Measurements from ENCODE around the gene BEST2. TPM values are rescaled to one million over a fixed set of nuclear protein-coding genes. Genes with fewer than 3 reads are reported as not detected.

Gene BEST2
- total and polyA plus RNA-seq, 5 experiments from 2014 or later, result not detected

DNA sequence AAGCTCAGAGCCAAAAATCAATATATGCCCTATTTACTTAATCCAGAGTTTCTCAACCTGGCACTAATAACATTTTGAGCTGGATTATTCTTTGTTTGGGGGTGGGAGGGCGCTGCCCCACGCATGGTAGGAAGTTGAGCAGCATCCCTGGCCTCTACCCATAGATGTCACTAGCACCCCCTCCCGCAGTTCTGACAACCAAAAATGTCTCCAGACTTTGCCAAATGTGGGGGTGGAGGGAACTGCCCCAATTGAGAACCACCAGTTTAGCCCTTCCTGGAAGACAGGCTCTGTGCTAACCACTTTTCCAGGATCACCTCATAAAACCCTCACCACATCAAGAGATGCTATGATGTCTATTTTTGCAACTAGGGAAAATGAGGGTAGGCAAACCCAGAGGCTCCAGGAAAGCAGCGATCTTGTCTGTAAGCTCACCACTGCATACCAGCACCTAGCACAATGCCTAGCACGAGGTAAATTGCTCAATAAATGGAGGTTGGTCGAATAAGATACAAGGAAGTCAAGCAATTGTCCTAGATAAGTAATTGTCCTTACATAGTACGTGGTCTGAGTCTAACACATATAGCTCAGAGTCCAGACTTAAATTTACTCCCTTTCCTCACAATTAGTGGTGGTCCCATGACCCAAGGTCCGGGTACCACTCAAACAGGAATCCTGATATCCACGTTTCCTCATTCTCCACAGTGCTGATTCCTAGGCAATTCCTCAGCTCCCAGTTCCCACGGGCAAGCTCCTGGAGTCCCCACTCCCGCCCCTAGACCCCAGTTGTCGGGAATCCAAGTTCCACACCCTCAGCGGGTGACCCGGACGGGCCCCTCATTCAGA lies 18.0 kb upstream of the BEST2 start:
- H3K27ac Mint-ChIP-seq, result peak overlapping the region; percentile 79 to 99 (median 95)
- DNase-seq (peak in 6 of 10 donors; percentile 13 to 51 (median 44)), ATAC-seq (no peak)
- peaks cover 0 to 37% (median 9%) of the 10 kb centered on the region in 3 donors for H3K36me3 Mint-ChIP-seq
- no peaks in the 10 kb centered on the region for H3K9me3 Mint-ChIP-seq
- no peaks in the 10 kb centered on the region for H3K27me3 Mint-ChIP-seq
- peaks cover 24 to 62% (median 53%) of the 10 kb centered on the region in 4 donors for H3K4me1 Mint-ChIP-seq
- POLR2A ChIA-PET, result interaction anchor here (0.5 to 7.9 kb wide), 18 partner anchors 10 to 181 kb away, joined by 3 to 158 read pairs (median 4); partner anchors contain the start of genes DHPS, FBXW9, GCDH and HOOK2
- H3K4me3 Mint-ChIP-seq, result peak overlapping the region; percentile 91 to 97 (median 94)

DNA sequence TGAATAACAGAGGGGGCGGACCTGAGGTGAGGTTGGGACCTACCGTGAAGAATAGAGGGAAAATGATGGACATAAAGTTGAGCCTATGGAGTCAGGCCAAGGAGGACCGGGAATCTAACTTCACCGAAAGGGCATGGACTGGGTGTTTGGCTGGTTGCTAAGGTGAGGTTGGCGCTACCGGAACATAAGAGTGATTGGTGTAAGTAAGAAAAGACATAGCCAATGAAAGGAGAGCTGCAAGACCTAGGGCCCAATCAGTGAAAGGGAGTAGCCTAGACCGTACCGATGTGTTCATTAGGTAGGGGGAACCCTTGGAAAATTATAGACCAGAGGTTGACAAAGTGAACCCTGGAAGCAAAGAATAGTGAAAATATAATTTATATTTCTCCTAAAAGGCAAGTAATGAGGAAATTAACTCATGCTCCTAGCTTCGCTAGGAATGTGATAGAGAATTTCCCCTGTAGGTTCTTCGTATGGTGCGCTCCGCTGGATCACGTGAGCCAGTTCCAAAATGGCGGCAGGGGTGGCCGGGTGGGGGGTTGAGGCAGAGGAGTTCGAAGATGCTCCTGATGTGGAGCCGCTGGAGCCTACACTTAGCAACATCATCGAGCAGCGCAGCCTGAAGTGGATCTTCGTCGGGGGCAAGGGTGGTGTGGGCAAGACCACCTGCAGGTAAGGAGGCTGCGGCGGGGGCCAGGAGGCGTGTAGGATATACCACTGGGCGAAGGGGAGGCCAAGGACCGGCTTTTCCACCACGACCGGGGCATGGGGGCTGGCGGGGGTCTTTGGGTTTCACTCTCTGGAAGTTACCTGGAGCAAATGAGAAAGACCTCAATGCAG lies 14.4 kb upstream of the BEST2 start, which contains the start of gene GET3:
Gene GET3 (plus strand): TSS at position 503 of the 840 bp plus-strand sequence. CDS start 9 bp downstream, at position 512.
- H3K27me3 Mint-ChIP-seq, result no peaks in the 10 kb centered on the region
- peak within 1 kb of the TSS; percentile 96 to 100 (median 99) for H3K4me3 Mint-ChIP-seq
- peaks cover 21 to 46% (median 43%) of the 10 kb centered on the region in 4 donors for H3K4me1 Mint-ChIP-seq
- POLR2A ChIA-PET, result interaction anchor here (0.8 to 7.9 kb wide), 10 partner anchors 8 to 404 kb away, joined by 3 to 158 read pairs (median 4); partner anchors contain the start of genes DHPS, JUNB, RNASEH2A and TNPO2
- H3K9me3 Mint-ChIP-seq, result no peaks in the 10 kb centered on the region
- H3K27ac Mint-ChIP-seq, result peak within 1 kb of the TSS; percentile 93 to 100 (median 98)
- H3K36me3 Mint-ChIP-seq, result peaks cover 0 to 32% (median 3%) of the 10 kb centered on the region in 3 donors
- peak; percentile 83 to 87 for ATAC-seq
- peak; percentile 63 to 92 (median 78) for DNase-seq

DNA sequence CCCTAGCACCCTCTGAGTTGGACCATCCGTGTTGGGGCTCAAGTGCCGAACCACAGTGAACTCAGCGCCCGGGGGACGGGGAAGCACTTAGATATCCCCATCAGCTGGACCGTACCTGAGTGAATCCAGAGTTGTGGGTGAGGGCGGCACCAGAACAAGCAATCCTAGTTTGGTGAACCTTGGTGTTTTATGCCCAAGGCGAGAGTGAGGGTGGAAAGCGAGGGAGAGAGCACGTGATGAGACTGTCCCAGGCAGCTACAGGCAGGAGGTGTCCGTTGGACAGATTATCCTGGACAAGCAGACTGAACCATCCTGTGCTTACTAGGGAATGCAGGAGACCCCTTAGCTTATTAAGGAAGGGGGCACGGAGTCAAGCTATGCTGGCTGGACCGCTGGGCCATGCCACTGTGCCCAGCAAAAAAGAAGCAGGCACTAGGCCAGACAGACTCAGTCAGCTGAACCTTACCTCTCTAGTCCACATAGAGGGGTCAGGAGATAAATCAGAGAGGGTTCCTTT lies 13.7 kb upstream of the BEST2 start:
- peak overlapping the region; percentile 96 to 100 (median 99) for H3K4me3 Mint-ChIP-seq

DNA sequence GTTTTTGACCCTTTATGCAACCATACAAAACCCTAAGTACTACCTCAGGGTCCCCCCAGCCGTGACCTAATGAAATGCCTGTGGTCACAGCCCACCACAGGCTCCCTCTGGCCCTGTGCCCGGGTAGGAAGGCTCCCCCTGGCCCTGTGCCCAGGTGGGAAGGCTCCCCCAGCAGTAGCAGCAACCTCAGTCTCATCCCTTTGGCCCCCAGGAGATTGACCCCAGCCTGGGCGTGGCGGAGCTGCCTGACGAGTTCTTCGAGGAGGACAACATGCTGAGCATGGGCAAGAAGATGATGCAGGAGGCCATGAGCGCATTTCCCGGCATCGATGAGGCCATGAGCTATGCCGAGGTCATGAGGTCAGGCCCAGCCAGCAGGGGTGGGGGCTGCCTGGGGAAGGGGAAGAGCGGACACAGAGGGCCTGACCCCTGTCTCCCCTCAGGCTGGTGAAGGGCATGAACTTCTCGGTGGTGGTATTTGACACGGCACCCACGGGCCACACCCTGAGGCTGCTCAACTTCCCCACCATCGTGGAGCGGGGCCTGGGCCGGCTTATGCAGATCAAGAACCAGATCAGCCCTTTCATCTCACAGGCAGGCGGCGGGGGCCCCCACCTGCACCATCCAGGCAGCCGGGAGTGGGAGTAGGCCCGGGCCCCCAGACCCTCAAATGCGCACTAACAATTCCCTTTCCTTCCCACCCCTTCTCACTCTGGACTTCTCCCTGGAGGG lies 6.3 kb upstream of the BEST2 start:
- Mint-ChIP-seq H3K4me3 (no peak overlapping the region), H3K27me3 (peaks cover 1 to 10% (median 3%) of the 10 kb centered on the region in 5 donors), H3K4me1 (peaks cover 0 to 7% (median 4%) of the 10 kb centered on the region in 4 donors), H3K36me3 (peaks cover 7 to 63% (median 20%) of the 10 kb centered on the region in 3 donors), H3K9me3 (peaks cover 0 to 6% (median 0%) of the 10 kb centered on the region in 9 donors), H3K27ac (peak overlapping the region in 1 of 10 donors; percentile 14)
- ATAC-seq (no peak), DNase-seq (no peak)
- POLR2A ChIA-PET, result interaction anchor here (0.7 kb wide), 1 partner anchor 1603 kb away, joined by 3 read pairs; no protein-coding TSS in a partner anchor

More for the DNA sequence above, 13.7 kb upstream of the BEST2 start:
- Mint-ChIP-seq H3K9me3 (no peaks in the 10 kb centered on the region), H3K27me3 (no peaks in the 10 kb centered on the region), H3K4me1 (peaks cover 22 to 40% (median 36%) of the 10 kb centered on the region in 4 donors), H3K36me3 (peaks cover 0 to 35% (median 3%) of the 10 kb centered on the region in 3 donors), H3K27ac (peak overlapping the region in 9 of 10 donors; percentile 24 to 100 (median 97))
- ATAC-seq (no peak), DNase-seq (no peak)
- POLR2A ChIA-PET, result interaction anchor here (0.6 to 7.9 kb wide), 8 partner anchors 9 to 404 kb away, joined by 3 to 158 read pairs (median 6); partner anchors contain the start of genes DHPS, JUNB, TNPO2 and ZNF563

DNA sequence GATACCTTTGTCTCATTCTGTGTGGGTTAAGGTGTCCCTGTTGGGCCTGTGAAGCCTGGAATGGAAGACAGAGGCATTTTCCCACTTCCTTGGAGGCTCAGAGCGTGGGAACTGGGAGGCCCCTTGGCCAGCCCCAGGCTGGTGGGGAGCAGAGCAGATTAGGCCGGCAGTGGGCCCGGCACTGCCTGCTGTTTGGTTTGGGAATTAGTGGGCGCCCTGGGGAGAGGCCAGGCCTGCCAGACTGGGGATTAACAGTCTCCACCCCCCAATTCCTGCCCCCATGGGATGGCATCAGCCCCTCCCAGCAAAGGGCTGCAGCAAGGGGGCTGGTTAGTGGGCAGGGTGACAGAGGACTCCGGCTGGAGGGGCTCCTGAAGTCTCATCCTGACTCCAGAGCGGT lies 3.1 kb upstream of the BEST2 start:
- POLR2A ChIA-PET, result interaction anchor here (1.2 kb wide), 1 partner anchor 10 kb away, joined by 3 read pairs; no protein-coding TSS in a partner anchor

DNA sequence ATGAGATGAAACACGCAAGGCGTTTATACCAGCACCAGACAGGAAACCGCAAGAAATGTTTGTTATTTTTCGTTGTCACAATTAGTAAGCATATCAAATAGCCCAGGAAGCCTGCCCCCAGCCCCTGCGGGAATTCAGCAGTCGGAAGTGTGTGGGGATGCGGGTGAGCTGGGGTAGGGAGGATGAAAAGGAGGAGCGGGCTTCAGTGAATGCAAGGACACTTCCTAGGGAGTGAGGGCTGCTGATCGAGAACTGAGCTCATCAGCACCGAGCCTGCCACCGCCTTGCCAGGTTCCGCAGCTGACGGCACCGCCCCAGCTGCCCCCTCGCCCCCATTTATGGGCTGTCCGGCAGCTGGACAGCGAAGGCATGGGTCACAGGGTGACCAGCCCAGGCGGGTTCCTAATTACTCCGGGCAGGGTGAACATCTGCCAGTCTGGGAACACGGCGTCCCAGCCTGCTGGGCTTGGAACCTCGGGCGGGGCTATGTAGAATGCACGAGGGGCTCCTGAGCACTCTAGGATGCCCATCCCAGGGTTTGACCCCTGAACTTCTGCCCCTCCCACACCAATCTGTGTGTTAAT lies 1.6 kb upstream of the BEST2 start:
- peaks cover 0 to 6% (median 0%) of the 10 kb centered on the region in 9 donors for H3K9me3 Mint-ChIP-seq
- H3K4me3 Mint-ChIP-seq, result no peak overlapping the region
- no peak for ATAC-seq

More for the DNA sequence above, 3.1 kb upstream of the BEST2 start:
- peaks cover 7 to 42% (median 20%) of the 10 kb centered on the region in 3 donors for H3K36me3 Mint-ChIP-seq
- H3K27ac Mint-ChIP-seq, result no peak overlapping the region
- no peak overlapping the region for H3K4me3 Mint-ChIP-seq
- H3K27me3 Mint-ChIP-seq, result peaks cover 6 to 32% (median 23%) of the 10 kb centered on the region in 5 donors
- no peak for ATAC-seq
- DNase-seq, result no peak
- H3K4me1 Mint-ChIP-seq, result peaks cover 2 to 6% (median 4%) of the 10 kb centered on the region in 4 donors
- H3K9me3 Mint-ChIP-seq, result peaks cover 0 to 6% (median 0%) of the 10 kb centered on the region in 9 donors

DNA sequence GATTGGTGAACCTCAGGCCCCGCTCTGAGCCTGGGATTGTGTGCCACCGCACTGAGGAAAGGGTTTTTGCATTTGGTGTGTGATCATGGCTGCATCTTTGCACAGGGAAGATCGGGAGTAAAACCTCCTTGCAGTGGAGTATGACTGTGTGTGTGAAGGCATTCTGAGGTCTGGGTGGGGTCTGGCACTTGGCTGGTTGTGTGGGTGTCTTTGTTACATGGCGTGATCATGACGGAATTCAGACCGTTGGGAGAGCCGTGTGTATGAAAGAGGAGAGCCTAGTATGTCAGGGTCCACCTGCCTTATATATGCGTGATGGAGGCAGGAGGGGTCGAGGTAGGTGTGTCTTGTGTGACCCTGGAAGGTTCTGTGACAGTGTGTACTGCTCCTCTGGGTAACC lies 740 bp upstream of the BEST2 start:
- POLR2A ChIA-PET, result no interaction called here
- peaks cover 7 to 24% (median 18%) of the 10 kb centered on the region in 3 donors for H3K36me3 Mint-ChIP-seq
- peak overlapping the region in 2 of 10 donors; percentile 5 to 37 for H3K27ac Mint-ChIP-seq
- no peak for DNase-seq
- H3K27me3 Mint-ChIP-seq, result peaks cover 6 to 52% (median 31%) of the 10 kb centered on the region in 5 donors
- ATAC-seq, result no peak
- H3K4me1 Mint-ChIP-seq, result peaks cover 2 to 6% (median 4%) of the 10 kb centered on the region in 4 donors
- no peak overlapping the region for H3K4me3 Mint-ChIP-seq
- H3K9me3 Mint-ChIP-seq, result peaks cover 0 to 6% (median 0%) of the 10 kb centered on the region in 9 donors

More for the DNA sequence above, 1.6 kb upstream of the BEST2 start:
- Mint-ChIP-seq H3K36me3 (peaks cover 7 to 31% (median 20%) of the 10 kb centered on the region in 3 donors), H3K27me3 (peaks cover 6 to 43% (median 25%) of the 10 kb centered on the region in 5 donors), H3K27ac (peak overlapping the region in 2 of 10 donors; percentile 14 to 40), H3K4me1 (peaks cover 2 to 6% (median 4%) of the 10 kb centered on the region in 4 donors)
- DNase-seq, result no peak
- POLR2A ChIA-PET, result no interaction called here

DNA sequence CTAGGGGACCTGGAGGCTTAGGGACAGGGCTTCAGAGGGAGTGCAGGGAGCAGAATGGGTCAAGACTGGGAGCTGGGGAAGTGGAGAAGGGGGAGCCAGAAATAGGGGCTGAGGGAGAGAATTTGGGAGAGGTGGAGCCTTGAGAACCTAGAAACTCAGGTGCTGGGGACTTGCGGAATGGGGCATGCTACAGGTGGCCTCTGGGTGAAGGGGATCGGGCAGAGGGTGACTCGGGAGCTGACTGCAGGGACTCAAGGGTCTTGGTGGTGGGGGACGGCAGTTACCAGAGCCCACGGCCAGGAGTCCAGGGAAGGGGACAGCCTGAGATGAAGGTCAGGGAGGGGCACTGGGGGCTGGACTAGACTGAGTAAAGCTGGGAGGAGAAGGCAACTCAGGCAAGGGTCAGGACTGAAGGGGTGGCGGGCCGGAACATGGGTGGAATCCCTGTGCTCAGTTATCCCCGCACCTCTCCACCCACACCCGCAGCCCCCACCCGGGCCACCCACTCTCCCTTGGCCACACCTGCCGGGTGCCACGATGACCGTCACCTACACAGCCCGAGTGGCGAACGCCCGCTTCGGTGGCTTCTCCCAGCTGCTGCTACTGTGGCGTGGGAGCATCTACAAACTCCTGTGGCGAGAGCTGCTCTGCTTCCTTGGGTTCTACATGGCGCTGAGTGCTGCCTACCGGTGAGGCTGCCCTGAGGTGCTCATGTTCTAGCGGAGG lies 628 bp downstream of the BEST2 start:
- Mint-ChIP-seq H3K27ac (no peak overlapping the region), H3K4me1 (peaks cover 2 to 6% (median 4%) of the 10 kb centered on the region in 4 donors), H3K9me3 (peaks cover 0 to 6% (median 0%) of the 10 kb centered on the region in 9 donors), H3K4me3 (no peak overlapping the region), H3K36me3 (peaks cover 7 to 12% (median 11%) of the 10 kb centered on the region in 3 donors), H3K27me3 (peaks cover 6 to 57% (median 35%) of the 10 kb centered on the region in 5 donors)
- DNase-seq (no peak), ATAC-seq (no peak)
- POLR2A ChIA-PET, result no interaction called here

DNA sequence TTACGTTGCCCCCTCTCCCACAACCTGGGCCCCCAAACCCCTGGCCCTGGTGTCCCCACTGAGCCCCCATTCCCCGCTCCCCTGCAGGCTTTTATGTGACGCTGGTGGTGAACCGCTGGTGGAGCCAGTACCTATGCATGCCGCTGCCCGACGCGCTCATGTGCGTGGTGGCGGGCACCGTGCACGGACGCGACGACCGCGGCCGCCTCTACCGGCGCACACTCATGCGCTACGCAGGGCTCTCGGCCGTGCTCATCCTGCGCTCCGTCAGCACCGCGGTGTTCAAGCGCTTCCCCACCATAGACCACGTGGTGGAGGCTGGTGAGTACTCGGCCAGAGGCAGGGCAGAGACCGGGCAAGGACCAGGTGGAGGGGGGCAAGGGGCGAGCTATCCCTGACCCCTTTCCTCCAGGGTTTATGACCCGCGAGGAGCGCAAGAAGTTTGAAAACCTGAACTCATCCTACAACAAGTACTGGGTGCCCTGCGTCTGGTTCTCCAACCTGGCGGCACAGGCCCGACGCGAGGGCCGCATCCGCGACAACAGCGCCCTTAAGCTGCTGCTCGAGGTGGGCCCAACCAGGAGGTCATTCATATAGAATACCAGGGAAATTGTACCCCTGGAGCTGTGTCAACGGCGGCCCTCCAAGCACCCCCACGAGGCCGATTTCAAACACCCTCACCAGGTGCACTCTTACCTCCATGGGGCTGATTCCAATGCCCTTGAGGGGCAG lies 3.0 kb downstream of the BEST2 start:
- Mint-ChIP-seq H3K36me3 (no peaks in the 10 kb centered on the region), H3K4me3 (no peak overlapping the region), H3K27me3 (peaks cover 6 to 55% (median 35%) of the 10 kb centered on the region in 5 donors), H3K4me1 (peaks cover 4 to 13% (median 5%) of the 10 kb centered on the region in 4 donors), H3K27ac (no peak overlapping the region), H3K9me3 (no peaks in the 10 kb centered on the region)
- ATAC-seq, result no peak
- no peak for DNase-seq
- POLR2A ChIA-PET, result interaction anchor here (0.6 to 1.2 kb wide), 3 partner anchors 11 to 37 kb away, joined by 3 to 7 read pairs (median 5); partner anchors contain the start of genes JUNB and TRIR

Measured in naive thymus-derived CD8-positive, alpha-beta T cell (primary cell).